Fibroblast of skin of abdomen (primary cell): ENCODE measurements around the gene VCY. TPM values are rescaled to one million over a fixed set of nuclear protein-coding genes. Genes with fewer than 3 reads are reported as not detected.
"Not testable (repeated sequence)": the region's sequence is repeated elsewhere in the genome, so short reads cannot be mapped to it uniquely, and the experiment has no call there.

Experiments used
- DNase-seq: peaks from one replicate; pipeline ENCODE4 v3.0.0-alpha.2; 2013
- polyA plus RNA-seq, 2 experiments: library from polyadenylated mRNA; unstranded; fragments of 120-200 nt; gene quantifications; one replicate each; pipeline ENCODE4 v1.2.1, GENCODE V29; 2013; ENCODE audit not compliant: insufficient read length in 2 of 2

VCY gene
- not detected for polyA plus RNA-seq (2013, experiment 1 of 2; ENCODE audit: insufficient read length)
- not detected for polyA plus RNA-seq (2013, experiment 2 of 2; ENCODE audit: insufficient read length)

- DNase-seq = not testable (repeated sequence)
These were observed at the start of gene VCY for GRCh38 chrY:13986373-13986772. Gene VCY, minus strand, starts transcription at chrY:13986473. Its CDS starts 33 bp downstream, at chrY:13986440.

- not testable (repeated sequence) for DNase-seq
These were observed 44.1 kb upstream of the VCY start for GRCh38 chrY:14030395-14030794.

GRCh38 chrY:14011916-14012315, 25.6 kb upstream of the VCY start:
- DNase-seq = not testable (repeated sequence)

GRCh38 chrY:13942406-13942805, 43.9 kb downstream of the VCY start:
- DNase-seq = not testable (repeated sequence)
